Neural progenitor cell (in vitro differentiated cells): ENCODE data around the gene ZFYVE21.

Experiments
- EZH2 ChIP-seq: fragments of 200-600 bp; sonication (generic); IDR thresholded peaks from 2 replicates; pipeline ENCODE4 v1.6.1; 2017; ENCODE audit warnings: antibody characterized with exemption, mild to moderate bottlenecking, moderate library complexity
- TF ChIP-seq, protein P1 (sequence below): fragments of 200-600 bp; sonication (generic); IDR thresholded peaks from 2 replicates; pipeline ENCODE4 v1.5.1; 2017; ENCODE audit warnings: antibody characterized with exemption, mild to moderate bottlenecking

DNA sequence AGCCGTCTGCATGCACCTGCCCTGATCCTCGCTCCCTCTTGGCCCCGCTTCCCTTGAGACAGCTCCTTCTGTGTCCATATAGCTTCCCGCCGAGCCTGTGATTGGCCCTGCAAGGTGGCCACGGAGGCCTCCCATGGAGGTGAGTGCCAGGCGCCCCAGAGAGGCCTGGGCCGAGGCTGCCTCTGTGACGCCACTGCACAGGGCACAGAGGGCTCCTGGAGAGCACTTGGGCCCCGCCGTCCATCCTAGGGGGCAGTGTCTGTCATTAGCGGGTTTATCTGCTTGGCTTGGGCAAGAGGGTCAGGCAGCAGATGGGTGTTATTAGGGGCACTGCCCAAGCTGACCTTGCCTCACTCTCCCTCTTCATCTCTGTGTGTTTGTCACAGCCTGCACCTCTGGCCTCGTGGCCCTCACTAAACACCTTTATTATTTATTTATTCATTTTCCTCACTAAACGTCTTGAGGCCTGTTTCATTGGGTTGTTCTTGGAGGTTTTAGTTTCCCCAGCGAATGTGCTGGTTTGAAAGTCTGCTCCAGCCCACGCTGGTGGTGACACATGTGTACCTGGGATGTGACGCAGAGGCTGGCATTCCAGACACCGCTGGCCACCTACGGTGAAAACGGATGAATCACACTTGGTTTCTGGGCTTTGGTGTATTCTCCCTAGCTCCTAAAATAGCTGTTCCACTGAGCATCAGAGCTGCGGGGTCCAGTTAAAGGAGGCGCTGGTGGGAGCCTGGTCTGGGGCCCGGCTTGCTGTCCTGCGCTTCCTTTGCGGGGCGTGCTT, 5.9 kb downstream of the ZFYVE21 start:
- TF ChIP-seq, protein P1, sequence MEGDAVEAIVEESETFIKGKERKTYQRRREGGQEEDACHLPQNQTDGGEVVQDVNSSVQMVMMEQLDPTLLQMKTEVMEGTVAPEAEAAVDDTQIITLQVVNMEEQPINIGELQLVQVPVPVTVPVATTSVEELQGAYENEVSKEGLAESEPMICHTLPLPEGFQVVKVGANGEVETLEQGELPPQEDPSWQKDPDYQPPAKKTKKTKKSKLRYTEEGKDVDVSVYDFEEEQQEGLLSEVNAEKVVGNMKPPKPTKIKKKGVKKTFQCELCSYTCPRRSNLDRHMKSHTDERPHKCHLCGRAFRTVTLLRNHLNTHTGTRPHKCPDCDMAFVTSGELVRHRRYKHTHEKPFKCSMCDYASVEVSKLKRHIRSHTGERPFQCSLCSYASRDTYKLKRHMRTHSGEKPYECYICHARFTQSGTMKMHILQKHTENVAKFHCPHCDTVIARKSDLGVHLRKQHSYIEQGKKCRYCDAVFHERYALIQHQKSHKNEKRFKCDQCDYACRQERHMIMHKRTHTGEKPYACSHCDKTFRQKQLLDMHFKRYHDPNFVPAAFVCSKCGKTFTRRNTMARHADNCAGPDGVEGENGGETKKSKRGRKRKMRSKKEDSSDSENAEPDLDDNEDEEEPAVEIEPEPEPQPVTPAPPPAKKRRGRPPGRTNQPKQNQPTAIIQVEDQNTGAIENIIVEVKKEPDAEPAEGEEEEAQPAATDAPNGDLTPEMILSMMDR: no peak
- TF ChIP-seq EZH2: no peak
